Neuronal stem cell (in vitro differentiated cells): ENCODE results near the gene GLI3.
A peak's percentile ranks its signal among the peaks of the same experiment; 100 is the strongest.

Source experiments
- DNase-seq: peaks from one replicate; pipeline ENCODE4 v3.0.0-alpha.2; 2013; ENCODE audit warnings: low spot score
- H2AFZ ChIP-seq: one replicate; pipeline ENCODE4 v1.6.1; 2013; ENCODE audit warnings: mild to moderate bottlenecking, low read length, inconsistent platforms
- H2AK5ac ChIP-seq: 2 replicates; pipeline ENCODE4 v1.6.1; 2013; ENCODE audit warnings: low read depth, mild to moderate bottlenecking, inconsistent platforms, low read length, moderate library complexity, mixed read lengths
- H2BK120ac ChIP-seq: 2 replicates; pipeline ENCODE4 v1.6.1; 2013; ENCODE audit warnings: low read depth, mild to moderate bottlenecking, inconsistent platforms, low read length, moderate library complexity, mixed read lengths
- H2BK12ac ChIP-seq: one replicate; pipeline ENCODE4 v1.6.1; 2013; ENCODE audit warnings: low read length, inconsistent platforms
- H2BK15ac ChIP-seq: 2 replicates; pipeline ENCODE4 v1.6.1; 2013; ENCODE audit warnings: mild to moderate bottlenecking, low read length, inconsistent platforms, mixed read lengths
- H2BK5ac ChIP-seq: one replicate; pipeline ENCODE4 v1.6.1; 2013; ENCODE audit warnings: inconsistent platforms, mild to moderate bottlenecking, low read length, moderate library complexity
- H3K14ac ChIP-seq: one replicate; pipeline ENCODE4 v1.6.1; 2013; ENCODE audit warnings: low read length, inconsistent platforms
- H3K18ac ChIP-seq: 2 replicates; pipeline ENCODE4 v1.6.1; 2013; ENCODE audit warnings: low read length, inconsistent platforms
- H3K23ac ChIP-seq: 2 replicates; pipeline ENCODE4 v1.6.1; 2013; ENCODE audit warnings: low read depth, mild to moderate bottlenecking, mixed read lengths, low read length, inconsistent platforms; ENCODE audit not compliant: poor library complexity
- H3K27ac ChIP-seq: replicated peaks from 3 replicates; pipeline ENCODE4 v1.5.1; 2013; ENCODE audit warnings: low read length, inconsistent platforms
- H3K27me3 ChIP-seq, 3 experiments: 2 replicates each; pipeline ENCODE4 v1.6.1; 2013; ENCODE audit warnings: low read length in 3 of 3, mild to moderate bottlenecking in 2 of 3, inconsistent platforms in 1 of 3, low read depth in 1 of 3, mixed read lengths in 1 of 3, moderate library complexity in 1 of 3; ENCODE audit not compliant: control insufficient read depth in 3 of 3, insufficient read depth in 3 of 3
- H3K36me3 ChIP-seq, 2 donors: replicated peaks in 1 of 2; 2 replicates each; pipeline ENCODE4 v1.6.1; 2013; ENCODE audit warnings: low read length in 2 of 2; ENCODE audit not compliant: control insufficient read depth in 2 of 2, insufficient read depth in 2 of 2
- H3K4ac ChIP-seq: 2 replicates; pipeline ENCODE4 v1.6.1; 2013; ENCODE audit warnings: inconsistent platforms, mild to moderate bottlenecking, low read length, moderate library complexity
- H3K4me1 ChIP-seq, 2 donors: 1 replicate in 1 of 2; 2 replicates in 1 of 2; pipeline ENCODE4 v1.6.1; 2013; ENCODE audit warnings: low read length in 2 of 2, low read depth in 1 of 2; ENCODE audit not compliant: control insufficient read depth in 2 of 2, insufficient read depth in 1 of 2
- H3K4me2 ChIP-seq: one replicate; pipeline ENCODE4 v1.6.1; 2013; ENCODE audit warnings: mild to moderate bottlenecking, low read length, inconsistent platforms; ENCODE audit not compliant: insufficient read depth, poor library complexity, severe bottlenecking
- H3K4me3 ChIP-seq, 2 donors: 2 replicates each; pipeline ENCODE4 v1.5.1; 2013; ENCODE audit warnings: low read length in 2 of 2, mild to moderate bottlenecking in 2 of 2, inconsistent platforms in 1 of 2, moderate library complexity in 1 of 2
- H3K79me1 ChIP-seq: one replicate; pipeline ENCODE4 v1.6.1; 2013; ENCODE audit warnings: low read depth, mild to moderate bottlenecking, inconsistent platforms, low read length, moderate library complexity
- H3K9ac ChIP-seq: one replicate; pipeline ENCODE4 v1.6.1; 2013; ENCODE audit warnings: mild to moderate bottlenecking, low read depth, low read length, inconsistent platforms; ENCODE audit not compliant: poor library complexity
- H3K9me3 ChIP-seq, 2 donors: replicated peaks in 1 of 2; 2 replicates each; pipeline versions ENCODE3 to v1.6.1; 2013; ENCODE audit warnings: low read length in 2 of 2, mild to moderate bottlenecking in 2 of 2, inconsistent platforms in 1 of 2, low read depth in 1 of 2, mixed read lengths in 1 of 2, moderate library complexity in 1 of 2; ENCODE audit not compliant: control insufficient read depth in 2 of 2, insufficient read depth in 1 of 2
- H4K8ac ChIP-seq: one replicate; pipeline ENCODE4 v1.6.1; 2013; ENCODE audit warnings: low read depth, mild to moderate bottlenecking, inconsistent platforms, low read length, moderate library complexity
- H4K91ac ChIP-seq: one replicate; pipeline ENCODE4 v1.6.1; 2013; ENCODE audit warnings: low read length, low read depth, mild to moderate bottlenecking, inconsistent platforms; ENCODE audit not compliant: poor library complexity
- WGBS, 2 donors: extraction: QIAGEN DNeasy Blood & Tissue Kit; methylation state at CpG; one replicate each; pipeline ENCODE4 v1.1.7; 2013; ENCODE audit warnings: missing lambda C conversion rate in 2 of 2, mixed read lengths in 1 of 2; ENCODE audit not compliant: insufficient read length in 2 of 2, insufficient replicate concordance in 1 of 2; ENCODE audit errors: extremely low coverage in 2 of 2; 5-methylcytosine and 5-hydroxymethylcytosine counted together

The GLI3 gene

DNA sequence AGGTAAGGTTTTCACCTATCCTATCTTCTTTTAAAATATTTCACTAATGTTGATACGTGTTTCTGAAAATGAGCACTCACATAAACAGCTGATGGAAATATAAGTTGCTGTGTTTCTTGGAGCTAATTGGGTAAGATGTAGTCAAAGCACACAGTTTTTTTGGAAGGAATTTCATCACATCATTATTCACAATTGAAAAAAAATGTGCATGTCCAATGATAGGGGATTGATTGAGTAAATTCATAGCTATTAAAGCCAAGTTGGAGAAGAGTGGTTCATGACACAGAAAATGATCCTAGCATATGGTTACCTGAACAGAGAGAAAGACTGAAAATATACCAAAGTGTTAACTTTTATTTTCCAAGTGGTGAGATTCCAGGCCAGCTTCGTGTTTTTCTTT is 29.6 kb downstream of the GLI3 start:
- peaks cover 4% of the 10 kb centered on the region for H3K79me1 ChIP-seq
- no peak overlapping the region for H2AFZ ChIP-seq
- no peak overlapping the region for H3K4ac ChIP-seq
- no peak overlapping the region for H3K9ac ChIP-seq
- no peak overlapping the region for H3K27ac ChIP-seq
- H2AK5ac ChIP-seq = no peak overlapping the region
- H2BK15ac ChIP-seq = no peak overlapping the region
- H2BK120ac ChIP-seq = no peak overlapping the region
- peaks cover 0 to 8% of the 10 kb centered on the region in 2 donors for H3K4me1 ChIP-seq
- peaks cover 0 to 17% of the 10 kb centered on the region in 2 donors for H3K9me3 ChIP-seq
- H4K91ac ChIP-seq = no peak overlapping the region
- peaks cover 5 to 98% of the 10 kb centered on the region in 2 donors for H3K36me3 ChIP-seq
- no peak overlapping the region for H3K18ac ChIP-seq
- no peaks in the 10 kb centered on the region for H3K27me3 ChIP-seq
- DNase-seq = no peak
- no CpG with 5 or more reads among the region's 2 CpGs for WGBS, 2 donors
- no peak overlapping the region for H2BK12ac ChIP-seq
- H3K23ac ChIP-seq = no peak overlapping the region
- no peak overlapping the region for H2BK5ac ChIP-seq
- no peak overlapping the region for H3K14ac ChIP-seq
- H4K8ac ChIP-seq = no peak overlapping the region
- H3K4me3 ChIP-seq = no peak overlapping the region
- no peak overlapping the region for H3K4me2 ChIP-seq

DNA sequence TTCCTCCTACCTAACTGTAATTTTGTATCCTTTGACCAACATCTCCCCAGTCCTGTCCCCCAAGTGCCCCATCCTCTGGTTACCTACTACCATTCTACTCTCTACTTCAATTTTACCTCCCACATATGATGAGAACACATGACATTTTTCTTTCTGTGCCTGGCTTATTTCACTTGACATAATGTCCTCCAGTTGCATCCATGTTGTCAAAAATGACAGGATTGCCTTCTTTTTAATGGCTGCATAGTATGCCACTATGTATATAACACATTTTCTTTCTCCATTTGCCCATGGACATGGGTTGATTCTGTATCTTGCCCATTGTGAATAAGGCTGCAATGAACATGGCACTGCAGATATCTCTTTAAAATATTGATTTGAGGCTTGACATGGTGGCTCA is 33.7 kb downstream of the GLI3 start:
- no peak overlapping the region for H3K4me2 ChIP-seq
- H3K14ac ChIP-seq = no peak overlapping the region
- H3K36me3 ChIP-seq = peaks cover 6 to 89% of the 10 kb centered on the region in 2 donors
- H3K79me1 ChIP-seq = peaks cover 5% of the 10 kb centered on the region
- no peak overlapping the region for H3K18ac ChIP-seq
- no peak overlapping the region for H2AK5ac ChIP-seq
- no peak overlapping the region for H2AFZ ChIP-seq
- H3K9me3 ChIP-seq = peaks cover 0 to 17% of the 10 kb centered on the region in 2 donors
- H2BK12ac ChIP-seq = no peak overlapping the region
- no peak overlapping the region for H2BK15ac ChIP-seq
- DNase-seq = no peak
- no peak overlapping the region for H3K4ac ChIP-seq
- H2BK5ac ChIP-seq = no peak overlapping the region
- H3K27ac ChIP-seq = no peak overlapping the region
- H3K4me1 ChIP-seq = peaks cover 0 to 6% of the 10 kb centered on the region in 2 donors
- no peak overlapping the region for H4K8ac ChIP-seq
- no peak overlapping the region for H2BK120ac ChIP-seq
- H3K23ac ChIP-seq = no peak overlapping the region
- no peak overlapping the region for H3K9ac ChIP-seq
- no peak overlapping the region for H4K91ac ChIP-seq
- H3K4me3 ChIP-seq = no peak overlapping the region
- H3K27me3 ChIP-seq = no peaks in the 10 kb centered on the region

DNA sequence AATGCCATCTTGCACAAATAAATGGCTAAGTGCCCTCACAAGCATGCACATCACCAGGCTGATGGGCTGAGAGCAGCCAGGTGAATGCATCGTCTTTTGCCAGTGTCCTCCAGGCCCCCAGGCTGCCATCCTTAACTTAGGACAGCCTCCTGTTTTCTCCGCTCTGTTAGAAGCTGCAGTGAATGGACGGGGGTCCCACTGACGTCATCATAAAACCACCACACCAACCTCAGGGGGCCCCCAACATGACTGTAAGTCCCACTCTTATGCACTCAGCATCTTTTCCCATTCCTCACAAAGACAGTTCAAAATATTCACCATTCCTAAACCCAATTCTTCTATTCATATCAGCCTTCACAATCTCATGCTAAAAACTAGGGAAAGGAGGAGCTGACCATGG is 34.4 kb downstream of the GLI3 start:
- Histone ChIP-seq H2BK120ac (no peak overlapping the region), H3K14ac (no peak overlapping the region), H2BK5ac (no peak overlapping the region), H3K23ac (no peak overlapping the region), H3K4me2 (no peak overlapping the region), H3K79me1 (peaks cover 5% of the 10 kb centered on the region), H2AK5ac (no peak overlapping the region), H3K9me3 (peaks cover 0 to 17% of the 10 kb centered on the region in 2 donors), H2AFZ (no peak overlapping the region), H3K4ac (no peak overlapping the region), H3K18ac (no peak overlapping the region), H3K4me3 (no peak overlapping the region), H3K27ac (no peak overlapping the region), H3K36me3 (peaks cover 6 to 89% of the 10 kb centered on the region in 2 donors), H2BK12ac (no peak overlapping the region), H3K4me1 (peaks cover 0 to 13% of the 10 kb centered on the region in 2 donors), H2BK15ac (no peak overlapping the region), H3K9ac (peak overlapping the region; percentile 9), H3K27me3 (no peaks in the 10 kb centered on the region), H4K91ac (no peak overlapping the region), H4K8ac (no peak overlapping the region)
- no peak for DNase-seq
- WGBS, 2 donors = no CpG with 5 or more reads among the region's 4 CpGs

DNA sequence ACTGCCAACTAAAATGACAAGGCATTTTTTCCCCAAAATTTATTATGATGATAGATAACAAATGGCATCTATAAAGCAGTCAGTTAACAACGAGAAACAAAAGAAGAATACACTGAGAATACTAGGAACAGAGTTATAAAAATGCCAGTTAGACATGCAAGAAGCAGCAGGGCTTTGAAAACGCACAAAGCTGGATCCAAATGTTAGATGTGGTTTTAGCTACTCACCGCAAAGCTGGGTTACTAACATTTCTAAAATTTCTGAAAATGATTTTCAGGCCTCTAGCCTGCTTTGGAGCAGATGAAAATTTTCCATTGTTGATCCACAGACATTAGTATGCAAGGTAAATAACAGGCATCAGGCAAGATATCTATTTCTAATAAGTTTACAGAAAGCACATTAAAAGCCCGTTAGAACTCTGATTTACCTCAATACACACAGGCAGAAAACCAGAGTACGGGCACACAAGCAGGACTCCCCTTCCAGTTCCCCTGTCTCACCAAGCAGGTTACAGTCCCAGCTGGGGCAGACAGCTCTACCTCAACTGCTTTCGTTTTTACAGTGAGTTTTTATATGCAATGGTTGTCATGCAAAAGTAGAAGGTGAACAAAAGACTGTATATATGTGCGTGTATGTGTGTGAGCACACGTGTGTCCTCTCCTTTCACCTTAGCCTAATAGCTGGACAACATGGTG is 37.9 kb downstream of the GLI3 start:
- H3K27me3 ChIP-seq = no peaks in the 10 kb centered on the region
- no peak overlapping the region for H3K18ac ChIP-seq
- no peak overlapping the region for H4K8ac ChIP-seq
- peaks cover 0 to 2% of the 10 kb centered on the region in 2 donors for H3K9me3 ChIP-seq
- no peak overlapping the region for H3K4me3 ChIP-seq
- H3K23ac ChIP-seq = no peak overlapping the region
- peaks cover 4% of the 10 kb centered on the region for H3K79me1 ChIP-seq
- H3K4me1 ChIP-seq = peaks cover 0 to 21% of the 10 kb centered on the region in 2 donors
- H3K9ac ChIP-seq = no peak overlapping the region
- DNase-seq = no peak
- H3K4me2 ChIP-seq = no peak overlapping the region
- peaks cover 5 to 87% of the 10 kb centered on the region in 2 donors for H3K36me3 ChIP-seq
- no peak overlapping the region for H2AK5ac ChIP-seq
- no peak overlapping the region for H2BK12ac ChIP-seq
- H3K14ac ChIP-seq = no peak overlapping the region
- H4K91ac ChIP-seq = no peak overlapping the region
- no peak overlapping the region for H2BK120ac ChIP-seq
- H3K4ac ChIP-seq = no peak overlapping the region
- no peak overlapping the region for H3K27ac ChIP-seq
- no peak overlapping the region for H2BK15ac ChIP-seq
- no CpG with 5 or more reads among the region's 8 CpGs for WGBS, 2 donors
- H2BK5ac ChIP-seq = no peak overlapping the region
- no peak overlapping the region for H2AFZ ChIP-seq
